NCI-H774 (cell line): ENCODE data around the gene AXIN2.
"Not testable (repeated sequence)": the region's sequence is repeated elsewhere in the genome, so short reads cannot be mapped to it uniquely, and the experiment has no call there.

Experiments used
- DNase-seq: peaks from one replicate; lab custom pipeline; 2025; lab: John Stamatoyannopoulos, UW

The AXIN2 gene

GRCh38 chr17:65537845-65538674, 23.4 kb downstream of the AXIN2 start:
- no peak for DNase-seq

DNA sequence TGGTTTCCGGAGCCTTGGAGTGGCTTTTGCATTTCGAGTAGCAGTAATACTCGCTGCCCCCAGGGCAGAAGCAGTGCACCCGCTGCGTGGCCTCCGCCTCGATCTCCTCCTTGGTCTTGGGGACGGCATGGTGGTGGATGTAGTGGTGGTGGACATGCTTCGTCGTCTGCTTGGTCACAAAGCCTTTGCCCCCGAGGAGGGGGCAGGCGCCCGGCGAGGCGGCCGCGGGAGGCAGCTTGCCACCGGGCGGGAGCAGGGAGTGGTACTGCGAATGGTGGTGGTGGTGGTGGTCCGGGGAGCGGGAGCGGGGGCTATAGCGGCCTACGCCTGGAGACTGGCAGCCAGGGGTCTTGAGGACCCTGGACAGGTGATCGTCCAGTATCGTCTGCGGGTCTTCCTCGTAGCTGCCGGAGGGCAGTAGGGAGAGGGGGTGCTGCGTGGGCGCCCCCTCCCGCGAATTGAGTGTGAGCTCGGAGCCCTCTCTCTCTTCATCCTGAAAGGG, 24.1 kb downstream of the AXIN2 start:
- no peak for DNase-seq

DNA sequence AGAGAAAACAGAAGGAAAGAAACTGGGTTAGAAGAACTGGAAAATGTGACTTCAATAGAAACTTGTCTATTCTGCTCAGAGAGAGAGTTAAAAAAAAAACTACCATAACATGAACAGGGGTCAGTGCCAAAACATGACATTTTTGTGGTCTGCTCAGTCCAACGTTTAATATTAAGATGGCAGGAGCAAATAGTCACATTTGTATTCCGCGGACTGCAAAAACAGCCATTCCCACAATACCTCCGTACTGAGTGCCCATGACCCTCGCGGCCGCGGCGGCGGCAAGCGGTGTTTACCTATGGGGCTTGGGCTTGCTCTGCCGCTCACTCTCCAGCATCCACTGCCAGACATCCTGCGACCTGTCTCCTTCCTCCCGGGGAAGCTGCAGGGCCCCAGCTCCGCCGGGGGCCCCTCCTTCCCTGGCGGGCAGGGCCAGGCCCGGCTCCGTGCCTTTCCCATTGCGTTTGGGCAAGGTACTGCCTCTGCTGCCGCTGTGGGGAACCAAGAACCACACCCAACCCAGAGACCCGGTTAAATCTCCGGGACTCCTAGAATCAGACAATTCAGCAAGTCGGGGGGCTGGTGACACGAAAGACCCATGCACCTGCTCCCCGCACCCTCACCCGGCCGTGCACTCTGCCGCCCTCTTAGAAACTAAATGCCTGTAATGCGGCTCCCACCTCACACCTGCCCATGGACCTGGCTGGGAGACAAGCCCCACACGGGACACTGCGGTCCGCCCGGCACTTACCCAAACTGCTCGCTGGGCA, 24.7 kb downstream of the AXIN2 start:
- no peak for DNase-seq

GRCh38 chr17:65535777-65536572, 25.5 kb downstream of the AXIN2 start:
- DNase-seq, result no peak

- DNase-seq, result no peak
These were observed 27.5 kb downstream of the AXIN2 start for GRCh38 chr17:65533852-65534457.

- DNase-seq, result no peak
These were observed 28.2 kb downstream of the AXIN2 start for GRCh38 chr17:65533056-65533745.

- no peak for DNase-seq
These were observed 29.2 kb downstream of the AXIN2 start for GRCh38 chr17:65532101-65532890.

GRCh38 chr17:65531256-65532100, 30.0 kb downstream of the AXIN2 start:
- no peak for DNase-seq

DNA sequence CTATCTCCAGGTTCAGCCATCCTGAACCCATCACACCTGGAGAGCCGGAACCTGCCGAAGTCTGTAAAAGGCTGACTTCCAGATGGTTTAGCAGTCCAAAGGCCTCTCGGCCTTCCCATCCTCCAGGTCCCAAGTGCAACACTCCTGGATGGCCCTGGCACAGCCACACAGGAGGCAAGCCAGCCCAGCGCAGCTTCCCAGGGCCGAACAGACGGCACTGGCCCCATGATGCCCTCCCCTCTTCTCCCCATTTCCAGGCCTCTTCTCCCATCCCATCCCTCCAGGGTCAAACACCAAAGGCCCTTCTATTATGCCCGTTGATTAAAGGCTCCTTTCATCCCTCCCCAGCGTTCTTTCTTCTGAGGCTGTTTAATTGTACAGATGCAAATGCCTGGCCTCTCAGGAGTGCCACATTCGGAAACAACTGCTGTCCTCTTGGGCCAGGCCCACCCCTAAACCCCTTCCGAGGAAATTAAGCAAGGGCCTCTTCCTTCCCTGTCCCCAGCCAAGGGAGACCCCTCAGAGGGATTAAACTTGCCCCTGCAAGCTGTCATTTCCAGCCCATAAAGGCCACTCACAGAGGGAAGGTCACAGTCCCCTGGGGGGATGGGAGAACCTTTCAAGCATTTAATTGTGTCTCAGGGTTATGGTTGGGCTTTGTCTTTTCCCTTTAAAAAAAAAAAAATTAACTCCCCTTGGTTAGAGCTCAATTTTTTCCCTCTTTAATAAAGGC, 30.8 kb downstream of the AXIN2 start:
- no peak for DNase-seq

DNA sequence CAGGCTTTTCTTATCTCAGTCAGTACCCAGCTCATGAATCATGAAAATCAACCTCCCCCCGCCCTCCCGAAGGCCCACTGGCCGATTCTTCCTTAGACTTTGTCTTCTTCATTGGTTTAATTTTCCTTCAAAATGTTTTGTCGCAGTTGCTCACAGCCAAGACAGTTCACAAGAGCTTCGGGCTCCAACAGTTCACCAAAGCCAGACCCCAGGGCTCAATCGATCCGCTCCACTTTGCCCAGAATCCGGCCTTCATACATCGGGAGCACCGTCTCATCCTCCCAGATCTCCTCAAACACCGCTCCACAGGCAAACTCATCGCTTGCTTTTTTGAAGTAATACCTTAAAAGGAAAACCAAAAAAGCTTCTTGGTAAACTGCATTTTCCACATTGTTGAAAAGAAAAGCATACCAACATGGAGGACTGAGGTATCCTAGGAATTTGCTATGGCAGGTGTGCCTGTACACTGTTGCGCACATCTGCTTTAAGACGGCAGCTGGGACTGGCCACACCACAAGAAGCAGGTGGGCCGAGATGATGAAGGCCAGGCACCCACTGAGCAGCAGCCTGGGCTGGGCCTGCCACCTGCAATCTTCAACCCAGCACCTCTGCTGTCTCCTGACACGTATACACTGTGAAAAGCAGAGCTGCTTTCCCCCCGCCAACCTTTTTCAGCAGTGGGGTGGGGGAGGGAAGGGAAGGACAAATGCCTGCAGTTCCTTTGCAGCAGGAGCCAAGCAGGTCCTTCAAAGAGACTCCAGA, 31.5 kb downstream of the AXIN2 start:
- no peak for DNase-seq

- DNase-seq, result no peak
These were observed 32.3 kb downstream of the AXIN2 start for GRCh38 chr17:65529040-65529633.

- DNase-seq, result no peak
These were observed 33.4 kb downstream of the AXIN2 start for GRCh38 chr17:65527857-65528591.

DNA sequence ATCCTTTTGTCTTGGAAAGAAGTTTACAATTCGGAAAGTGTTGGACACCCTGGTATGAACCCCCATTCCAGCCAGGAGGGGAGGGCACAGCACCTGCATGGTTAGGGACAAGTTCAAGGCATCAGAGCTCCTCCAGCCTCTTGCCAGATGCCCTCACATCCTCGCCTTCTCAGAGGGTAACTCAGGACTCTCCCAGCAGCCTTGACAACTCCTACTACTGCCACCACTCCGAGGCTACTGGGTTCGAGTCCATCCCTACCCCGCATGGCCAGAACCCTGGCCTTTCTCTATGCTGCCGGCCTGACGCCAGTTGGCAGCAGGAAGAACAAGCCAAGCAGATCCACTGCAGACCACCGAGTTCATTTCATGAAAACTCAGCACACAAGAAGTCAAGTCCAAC, 34.1 kb downstream of the AXIN2 start:
- no peak for DNase-seq

DNA sequence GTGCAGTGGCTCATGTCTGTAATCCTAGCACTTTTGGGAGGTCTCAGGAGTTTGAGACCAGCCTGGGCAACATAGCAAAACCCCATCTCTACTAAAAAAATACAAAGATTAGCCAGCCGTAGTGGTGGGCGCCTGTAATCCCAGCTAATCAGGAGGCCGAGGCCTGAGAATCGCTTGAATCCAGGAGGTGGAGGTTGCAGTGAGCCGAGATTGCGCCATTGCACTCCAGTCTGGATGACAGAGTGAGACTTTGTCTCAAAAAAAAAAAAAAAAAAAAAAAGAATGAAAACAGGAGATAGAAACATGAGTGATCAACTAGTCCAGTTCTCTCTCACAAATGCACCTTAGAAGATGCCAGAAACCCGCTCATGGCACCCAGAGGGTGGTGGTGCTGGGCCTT, 34.6 kb downstream of the AXIN2 start:
- DNase-seq, result not testable (repeated sequence)

DNA sequence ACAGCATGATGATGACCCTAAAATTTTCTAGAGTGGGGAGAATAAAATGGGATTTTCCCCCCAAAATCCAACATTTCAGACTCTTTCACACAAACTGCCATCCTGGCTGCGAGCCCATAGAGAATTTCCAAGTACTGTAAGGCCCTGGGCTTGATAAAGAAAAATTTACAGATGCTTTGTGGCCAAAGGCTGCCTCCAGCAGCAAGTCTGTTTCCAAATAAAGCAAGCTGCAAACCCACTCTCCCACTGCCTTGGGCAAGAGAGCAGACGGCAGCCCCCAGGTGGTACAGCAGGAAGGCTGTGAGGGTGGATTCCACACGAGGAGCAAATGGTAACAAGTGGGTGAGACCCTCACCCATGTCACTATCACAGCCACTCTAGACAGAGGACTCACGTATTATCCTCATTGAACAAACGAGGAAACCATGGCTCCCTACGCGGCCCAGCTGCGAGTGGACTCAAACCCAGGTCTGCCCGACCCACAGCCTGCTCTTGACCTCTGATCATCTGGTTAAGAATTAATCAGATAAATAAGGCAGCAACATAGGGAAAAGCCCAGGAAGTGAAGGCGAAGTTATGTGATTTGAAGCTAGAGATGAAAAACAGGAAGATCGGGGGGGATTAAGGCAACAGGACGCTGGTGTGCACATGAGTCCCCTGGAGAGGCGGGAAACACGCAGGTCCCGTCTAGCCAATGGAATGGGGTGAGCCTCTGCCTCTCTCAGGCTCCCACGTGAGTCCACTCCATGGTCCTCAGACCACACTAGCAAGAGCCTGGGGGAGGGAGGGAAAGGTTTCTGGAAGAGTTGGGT, 37.4 kb downstream of the AXIN2 start:
- DNase-seq, result no peak

GRCh38 chr17:65523411-65523810, 38.0 kb downstream of the AXIN2 start:
- DNase-seq, result no peak
